HG03442 (cell line): Measurements from ENCODE around the gene GFRA1.

Experiments used
- ATAC-seq: cut with Tn5 transposase; IDR thresholded peaks from one replicate; pipeline ENCODE4 v1.9.1; 2021; ENCODE audit warnings: mild to moderate bottlenecking, moderate library complexity; ENCODE audit not compliant: unreplicated experiment

The GFRA1 gene

GRCh38 chr10:116201670-116202430 is 71.2 kb downstream of the GFRA1 start:
- ATAC-seq, result no peak

GRCh38 chr10:116201011-116201410 is 72.0 kb downstream of the GFRA1 start:
- no peak for ATAC-seq

- no peak for ATAC-seq
These were observed 74.3 kb downstream of the GFRA1 start for GRCh38 chr10:116198676-116199035.

- ATAC-seq, result no peak
These were observed 74.9 kb downstream of the GFRA1 start for GRCh38 chr10:116197946-116198675.

GRCh38 chr10:116195583-116195982 is 77.4 kb downstream of the GFRA1 start:
- ATAC-seq, result no peak

- ATAC-seq, result no peak
These were observed 78.0 kb downstream of the GFRA1 start for GRCh38 chr10:116195039-116195438.

GRCh38 chr10:116194061-116194460 is 78.9 kb downstream of the GFRA1 start:
- ATAC-seq, result no peak

GRCh38 chr10:116190883-116191282 is 82.1 kb downstream of the GFRA1 start:
- no peak for ATAC-seq

GRCh38 chr10:116186273-116186672 is 86.7 kb downstream of the GFRA1 start:
- ATAC-seq, result no peak

- ATAC-seq, result no peak
These were observed 87.7 kb downstream of the GFRA1 start for GRCh38 chr10:116185199-116185867.

GRCh38 chr10:116184512-116184794 is 88.6 kb downstream of the GFRA1 start:
- no peak for ATAC-seq

GRCh38 chr10:116183733-116184511 is 89.1 kb downstream of the GFRA1 start:
- ATAC-seq, result no peak

- ATAC-seq, result no peak
These were observed 90.6 kb downstream of the GFRA1 start for GRCh38 chr10:116182426-116182825.

GRCh38 chr10:116178086-116178605 is 94.9 kb downstream of the GFRA1 start:
- ATAC-seq, result no peak

GRCh38 chr10:116175231-116175630 is 97.8 kb downstream of the GFRA1 start:
- no peak for ATAC-seq

- no peak for ATAC-seq
These were observed 101.5 kb downstream of the GFRA1 start for GRCh38 chr10:116171505-116171904.

GRCh38 chr10:116170815-116171250 is 102.2 kb downstream of the GFRA1 start:
- no peak for ATAC-seq

- ATAC-seq, result no peak
These were observed 103.1 kb downstream of the GFRA1 start for GRCh38 chr10:116169782-116170445.

- no peak for ATAC-seq
These were observed 104.3 kb downstream of the GFRA1 start for GRCh38 chr10:116168745-116169144.

GRCh38 chr10:116168329-116168728 is 104.7 kb downstream of the GFRA1 start:
- no peak for ATAC-seq
